Neuron (in vitro differentiated cells): ENCODE measurements around the gene RPL7L1.
A peak's percentile ranks its signal among the peaks of the same experiment; 100 is the strongest.

Experiments
- H2AFZ ChIP-seq: one replicate; pipeline ENCODE4 v1.6.1; 2013; ENCODE audit warnings: low read depth, mild to moderate bottlenecking, inconsistent platforms, low read length, moderate library complexity
- H3K27me3 ChIP-seq: one replicate; pipeline ENCODE4 v1.6.1; 2013; ENCODE audit warnings: low read length; ENCODE audit not compliant: insufficient read depth
- H3K36me3 ChIP-seq: one replicate; pipeline ENCODE4 v1.6.1; 2013; ENCODE audit warnings: low read length; ENCODE audit not compliant: insufficient read depth
- H3K4me1 ChIP-seq: one replicate; pipeline ENCODE4 v1.6.1; 2013; ENCODE audit warnings: low read length; ENCODE audit not compliant: insufficient read depth
- H3K4me3 ChIP-seq: 2 replicates; pipeline ENCODE4 v1.5.1; 2013; ENCODE audit warnings: mild to moderate bottlenecking, low read length, moderate library complexity
- H3K9me3 ChIP-seq: one replicate; pipeline ENCODE4 v1.6.1; 2013; ENCODE audit warnings: low read length

Gene RPL7L1

GRCh38 chr6:42879372-42880239, at the start of gene RPL7L1:
RPL7L1 (plus strand) TSS chr6:42879616; CDS start chr6:42879911, 295 bp downstream.
- no peaks in the 10 kb centered on the region for H3K27me3 ChIP-seq
- peaks cover 10% of the 10 kb centered on the region for H3K4me1 ChIP-seq
- no peaks in the 10 kb centered on the region for H3K9me3 ChIP-seq
- peak within 1 kb of the TSS; percentile 96 for H3K4me3 ChIP-seq
- H2AFZ ChIP-seq, result peak within 1 kb of the TSS; percentile 90
- peaks cover 25% of the 10 kb centered on the region for H3K36me3 ChIP-seq

DNA sequence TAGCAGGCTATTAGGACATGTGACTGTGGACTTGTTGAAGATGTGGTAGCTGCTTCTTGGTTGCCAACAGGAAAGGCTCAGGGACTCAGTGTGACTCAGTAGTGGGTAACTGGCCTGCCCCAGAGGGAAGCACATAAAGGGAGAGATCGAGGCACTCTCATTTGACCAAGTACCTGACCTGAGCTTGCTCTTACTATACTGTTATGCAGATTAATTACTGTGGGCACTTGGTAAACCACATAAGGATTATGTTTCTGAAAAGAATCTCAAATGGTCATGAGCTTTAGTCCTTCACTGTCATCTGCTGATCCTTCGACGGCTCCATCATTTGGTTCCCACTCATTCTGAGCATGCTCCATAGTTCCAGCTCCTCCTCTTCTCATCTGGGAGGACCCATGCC, 48.2 kb upstream of the RPL7L1 start:
- no peak overlapping the region for H3K4me3 ChIP-seq
- no peak overlapping the region for H2AFZ ChIP-seq
- no peaks in the 10 kb centered on the region for H3K9me3 ChIP-seq
- no peaks in the 10 kb centered on the region for H3K27me3 ChIP-seq
- no peaks in the 10 kb centered on the region for H3K4me1 ChIP-seq
- H3K36me3 ChIP-seq, result peaks cover 30% of the 10 kb centered on the region

DNA sequence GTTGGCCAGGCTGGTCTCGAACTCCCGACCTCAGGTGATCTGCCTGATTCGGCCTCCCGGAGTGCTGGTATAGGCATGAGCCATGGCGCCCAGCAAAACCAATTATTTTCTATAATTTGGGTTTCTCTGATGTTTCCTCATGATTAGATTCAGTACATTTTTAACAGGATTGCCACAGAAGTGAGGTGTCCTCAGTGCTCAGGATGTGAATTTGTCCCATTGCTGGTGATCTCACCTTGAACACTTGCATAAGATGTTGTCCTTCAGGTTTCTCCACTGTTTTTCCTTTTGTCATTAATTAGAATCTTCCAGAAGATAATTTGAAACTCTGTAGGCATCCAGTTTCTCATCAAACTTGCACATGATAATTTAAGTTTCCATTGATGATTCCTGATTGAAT, 45.4 kb upstream of the RPL7L1 start:
- H3K4me1 ChIP-seq, result no peaks in the 10 kb centered on the region
- H3K4me3 ChIP-seq, result no peak overlapping the region
- peaks cover 16% of the 10 kb centered on the region for H3K36me3 ChIP-seq
- no peak overlapping the region for H2AFZ ChIP-seq
- H3K27me3 ChIP-seq, result no peaks in the 10 kb centered on the region
- no peaks in the 10 kb centered on the region for H3K9me3 ChIP-seq

DNA sequence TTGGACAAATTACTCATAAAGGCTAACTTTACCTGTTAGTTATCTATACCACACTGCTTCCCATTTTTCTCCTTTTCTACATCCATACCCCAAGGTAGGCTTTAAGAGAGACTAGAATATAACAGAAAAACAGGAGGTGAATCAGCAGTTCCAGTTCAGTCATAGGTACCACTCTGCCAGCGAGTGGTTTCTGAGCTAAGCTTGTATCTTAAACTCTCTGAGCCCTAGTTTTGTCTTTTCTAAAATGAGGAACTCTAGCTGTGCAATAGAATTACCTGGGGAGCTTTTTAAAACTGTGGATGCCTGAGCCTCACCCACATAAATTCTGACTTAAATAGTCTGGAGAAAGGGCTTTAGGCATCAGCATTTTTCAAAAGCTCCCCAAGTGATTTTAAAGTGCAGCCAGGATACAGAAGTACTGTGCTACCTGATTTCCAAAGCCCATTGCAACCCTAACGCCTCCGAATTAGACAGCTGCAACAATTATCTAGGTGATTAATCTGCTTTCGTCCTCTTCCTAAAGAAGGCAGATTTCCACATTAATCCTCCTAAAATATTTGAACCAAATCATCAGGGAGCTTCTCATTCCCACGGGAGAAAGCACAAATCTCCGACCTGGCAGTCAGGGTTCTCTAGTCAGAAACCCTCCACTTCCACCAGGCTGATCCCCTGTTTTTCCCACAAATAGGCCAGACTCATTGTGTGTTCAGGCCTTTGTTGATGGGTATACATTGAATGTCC, 37.4 kb upstream of the RPL7L1 start:
- Histone ChIP-seq H3K9me3 (peaks cover 3% of the 10 kb centered on the region), H3K36me3 (no peaks in the 10 kb centered on the region)

DNA sequence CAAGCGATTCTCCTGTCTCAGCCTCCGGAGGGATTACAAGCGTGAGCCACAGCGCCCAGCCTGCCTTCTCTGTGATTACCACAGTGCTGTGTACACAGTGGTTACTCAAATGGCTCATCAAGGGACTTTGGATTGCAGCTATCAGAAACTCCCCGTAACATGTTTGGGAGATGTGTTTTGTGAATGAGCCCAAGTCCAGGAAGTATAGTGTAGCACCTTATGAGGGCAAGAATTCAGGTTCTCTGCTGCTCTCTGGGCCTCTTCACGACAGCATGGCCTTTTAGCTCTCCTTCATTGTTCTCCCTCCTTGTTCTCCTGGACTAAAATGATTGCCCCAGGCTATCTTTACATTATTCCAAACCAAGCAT, 34.1 kb upstream of the RPL7L1 start:
- H3K9me3 ChIP-seq, result peaks cover 3% of the 10 kb centered on the region
- H3K27me3 ChIP-seq, result no peaks in the 10 kb centered on the region
- H3K4me3 ChIP-seq, result no peak overlapping the region
- no peaks in the 10 kb centered on the region for H3K36me3 ChIP-seq
- no peak overlapping the region for H2AFZ ChIP-seq
- H3K4me1 ChIP-seq, result no peaks in the 10 kb centered on the region

More for the DNA sequence above, 37.4 kb upstream of the RPL7L1 start:
- no peaks in the 10 kb centered on the region for H3K27me3 ChIP-seq
- no peak overlapping the region for H2AFZ ChIP-seq
- H3K4me3 ChIP-seq, result no peak overlapping the region
- no peaks in the 10 kb centered on the region for H3K4me1 ChIP-seq

GRCh38 chr6:42846505-42846904, 32.9 kb upstream of the RPL7L1 start:
- H3K4me3 ChIP-seq, result no peak overlapping the region
- no peaks in the 10 kb centered on the region for H3K27me3 ChIP-seq
- H2AFZ ChIP-seq, result no peak overlapping the region
- H3K4me1 ChIP-seq, result no peaks in the 10 kb centered on the region
- no peaks in the 10 kb centered on the region for H3K36me3 ChIP-seq
- peaks cover 3% of the 10 kb centered on the region for H3K9me3 ChIP-seq

DNA sequence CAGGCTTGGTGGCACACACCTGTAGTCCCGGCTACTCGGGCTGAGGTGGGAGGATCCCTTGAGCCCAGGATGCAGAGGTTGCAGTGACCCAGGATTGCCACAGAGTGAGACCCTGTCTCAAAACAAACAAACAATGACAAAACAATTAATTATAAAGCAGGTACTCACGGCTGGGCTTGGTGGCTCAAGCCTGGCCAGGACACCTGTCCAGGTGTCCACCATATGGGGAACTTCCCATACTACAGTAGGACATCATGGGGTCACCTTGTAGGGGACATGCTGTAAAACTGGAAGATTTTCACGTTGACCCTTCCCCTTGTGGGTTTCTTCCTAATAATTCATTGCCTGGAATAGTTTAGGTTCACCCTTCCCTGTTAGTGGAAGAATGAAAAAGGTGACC, 30.7 kb upstream of the RPL7L1 start:
- H3K9me3 ChIP-seq, result peaks cover 3% of the 10 kb centered on the region
- no peaks in the 10 kb centered on the region for H3K4me1 ChIP-seq
- H3K36me3 ChIP-seq, result peaks cover 7% of the 10 kb centered on the region
- no peaks in the 10 kb centered on the region for H3K27me3 ChIP-seq
- no peak overlapping the region for H3K4me3 ChIP-seq
- no peak overlapping the region for H2AFZ ChIP-seq

GRCh38 chr6:42851599-42851998, 27.8 kb upstream of the RPL7L1 start:
- Histone ChIP-seq H2AFZ (no peak overlapping the region), H3K9me3 (no peaks in the 10 kb centered on the region), H3K27me3 (no peaks in the 10 kb centered on the region), H3K4me3 (no peak overlapping the region), H3K4me1 (no peaks in the 10 kb centered on the region), H3K36me3 (peaks cover 8% of the 10 kb centered on the region)

GRCh38 chr6:42860036-42860435, 19.4 kb upstream of the RPL7L1 start:
- Histone ChIP-seq H3K36me3 (peaks cover 45% of the 10 kb centered on the region), H3K4me3 (no peak overlapping the region), H2AFZ (no peak overlapping the region), H3K4me1 (no peaks in the 10 kb centered on the region), H3K27me3 (no peaks in the 10 kb centered on the region), H3K9me3 (no peaks in the 10 kb centered on the region)

DNA sequence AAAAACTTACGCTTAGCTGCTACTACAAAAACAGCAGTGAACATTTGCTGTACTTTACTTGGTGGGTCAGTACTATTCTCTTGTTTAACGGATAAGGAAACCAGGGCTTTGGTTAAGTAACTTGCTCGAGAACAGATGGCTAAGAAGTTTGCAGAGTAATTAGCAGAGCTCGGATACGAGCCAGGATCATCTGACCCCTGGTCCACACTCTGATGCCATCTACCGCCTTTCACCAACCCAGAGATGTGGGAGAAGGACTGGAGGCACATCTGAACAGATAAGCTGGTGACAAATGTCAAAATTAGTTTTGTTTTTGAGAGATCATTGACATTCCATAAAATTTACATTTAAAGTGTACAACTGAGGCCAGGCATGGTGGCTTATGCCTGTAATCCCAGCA, 18.9 kb upstream of the RPL7L1 start:
- Histone ChIP-seq H3K4me1 (no peaks in the 10 kb centered on the region), H3K36me3 (peaks cover 46% of the 10 kb centered on the region), H3K4me3 (no peak overlapping the region), H3K9me3 (no peaks in the 10 kb centered on the region), H2AFZ (no peak overlapping the region), H3K27me3 (no peaks in the 10 kb centered on the region)

DNA sequence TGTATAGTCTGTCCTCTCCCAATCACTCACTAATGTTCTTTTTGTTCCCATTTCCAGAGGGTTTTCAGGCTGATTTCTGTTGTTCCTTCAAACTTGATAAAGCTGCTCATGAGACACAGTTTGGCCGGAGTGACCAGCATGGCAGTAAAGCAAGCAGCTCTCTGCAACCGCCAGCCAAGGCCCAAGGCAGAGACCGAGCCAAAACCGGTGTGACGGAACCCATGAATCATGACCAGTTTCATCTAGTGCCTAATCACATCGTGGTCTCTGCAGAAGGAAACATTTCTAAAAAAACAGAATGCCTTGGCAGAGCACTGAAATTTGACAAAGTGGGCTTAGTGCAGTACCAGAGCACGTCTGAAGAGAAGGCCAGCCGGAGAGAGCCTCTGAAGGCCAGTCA, 14.8 kb upstream of the RPL7L1 start:
- Histone ChIP-seq H3K36me3 (peaks cover 44% of the 10 kb centered on the region), H3K4me1 (no peaks in the 10 kb centered on the region), H3K4me3 (no peak overlapping the region), H3K27me3 (no peaks in the 10 kb centered on the region), H2AFZ (no peak overlapping the region), H3K9me3 (no peaks in the 10 kb centered on the region)

DNA sequence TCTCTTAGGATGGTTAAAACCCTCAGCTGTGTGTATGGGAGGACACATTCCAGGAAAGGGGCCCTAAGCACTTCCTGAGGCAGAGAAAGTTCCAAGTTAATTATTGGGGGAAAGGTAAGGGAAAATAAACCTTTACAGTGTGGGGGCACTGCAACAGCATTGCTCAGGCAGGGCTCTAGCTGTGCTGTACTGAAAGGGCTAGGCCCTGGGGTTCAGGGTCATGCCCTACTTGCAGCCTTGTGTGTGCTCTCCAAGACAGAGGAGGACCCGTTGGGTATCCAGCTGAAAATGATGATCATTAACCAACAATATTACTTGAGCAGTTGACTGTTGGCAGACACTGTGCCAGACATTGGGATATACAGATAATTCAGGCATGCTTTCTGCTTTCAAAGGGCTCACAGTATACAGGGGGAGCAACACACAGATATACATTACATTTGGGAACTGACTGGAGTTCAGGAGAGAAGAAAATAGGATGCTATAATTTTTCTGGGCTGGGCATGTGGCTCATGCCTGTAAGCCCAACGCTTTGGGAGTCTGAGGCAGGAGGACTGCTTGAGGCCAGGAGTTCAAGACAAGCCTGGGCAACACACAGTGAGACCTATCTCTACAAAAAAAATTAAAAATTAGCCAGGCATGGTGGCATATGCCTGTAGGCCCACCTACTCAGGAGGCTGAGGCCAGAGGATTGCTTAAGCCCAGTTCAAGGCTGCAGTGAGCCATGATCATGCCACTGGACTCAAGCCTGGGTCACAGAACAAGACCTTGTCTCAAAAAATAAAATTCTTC, 9.1 kb upstream of the RPL7L1 start:
- Histone ChIP-seq H3K4me3 (no peak overlapping the region), H3K4me1 (no peaks in the 10 kb centered on the region), H2AFZ (no peak overlapping the region), H3K36me3 (peaks cover 12% of the 10 kb centered on the region), H3K27me3 (no peaks in the 10 kb centered on the region), H3K9me3 (no peaks in the 10 kb centered on the region)

DNA sequence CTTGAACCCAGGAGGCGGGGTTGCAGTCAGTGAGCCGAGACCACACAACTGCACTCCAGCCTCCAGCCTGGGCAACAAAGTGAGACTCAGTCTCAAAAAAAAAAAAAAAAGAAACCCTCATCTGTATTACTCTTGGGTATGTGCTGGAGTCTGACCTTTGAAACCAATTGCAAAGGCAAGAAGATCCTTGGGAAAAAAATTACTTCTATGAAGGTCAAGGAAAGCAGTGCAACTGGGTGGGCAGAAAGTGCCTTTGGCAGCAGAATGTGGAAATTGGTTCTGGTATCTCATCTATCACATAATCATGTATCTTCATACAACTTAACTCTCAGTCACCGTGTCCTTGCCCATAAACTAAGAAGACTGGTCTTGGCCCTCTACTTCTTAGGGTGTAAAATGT, 7.7 kb upstream of the RPL7L1 start:
- no peaks in the 10 kb centered on the region for H3K27me3 ChIP-seq
- H3K9me3 ChIP-seq, result no peaks in the 10 kb centered on the region

More for the DNA sequence above, 7.7 kb upstream of the RPL7L1 start:
- Histone ChIP-seq H2AFZ (no peak overlapping the region), H3K36me3 (peaks cover 5% of the 10 kb centered on the region), H3K4me3 (no peak overlapping the region), H3K4me1 (no peaks in the 10 kb centered on the region)
